ENCODE results near the gene GSX2.

DNA sequence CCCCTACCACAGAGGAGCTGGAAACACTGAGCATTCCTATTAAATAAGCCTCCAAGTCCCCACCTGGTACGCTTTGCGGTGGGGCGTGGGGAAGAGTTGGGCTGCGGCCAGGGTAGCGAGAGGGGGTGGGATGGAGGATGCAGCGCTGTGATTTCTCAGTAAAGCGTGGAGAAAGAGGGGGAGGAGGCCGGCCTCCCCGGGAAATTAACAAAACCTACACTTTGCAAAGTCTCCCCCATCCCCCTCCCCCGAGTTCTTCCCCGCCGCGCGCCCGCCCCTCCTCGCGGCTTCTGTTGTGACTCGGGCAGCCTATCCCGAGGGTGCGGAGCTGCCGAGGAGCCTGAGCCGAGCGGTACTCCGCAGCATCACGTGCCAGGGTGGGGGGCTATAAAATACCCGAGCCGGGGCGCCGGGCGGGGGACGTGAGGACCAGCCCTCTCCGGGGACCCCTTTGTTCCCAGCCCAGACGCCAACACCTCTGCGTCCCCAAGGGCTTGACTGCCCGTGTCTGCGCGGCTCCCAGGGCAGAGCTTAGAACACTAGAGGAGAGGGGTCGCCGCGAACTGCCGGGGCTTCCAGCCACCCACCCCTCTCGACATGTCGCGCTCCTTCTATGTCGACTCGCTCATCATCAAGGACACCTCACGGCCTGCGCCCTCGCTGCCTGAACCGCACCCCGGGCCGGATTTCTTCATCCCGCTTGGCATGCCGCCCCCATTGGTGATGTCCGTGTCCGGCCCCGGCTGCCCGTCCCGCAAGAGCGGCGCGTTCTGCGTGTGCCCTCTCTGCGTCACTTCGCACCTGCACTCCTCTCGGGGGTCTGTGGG, at the start of gene GSX2:
- TF ChIP-seq CHD1 (IDR thresholded peaks at IDR 0.05; ENCODE audit: low read depth, low read length): no peak
- TF ChIP-seq, protein P1, sequence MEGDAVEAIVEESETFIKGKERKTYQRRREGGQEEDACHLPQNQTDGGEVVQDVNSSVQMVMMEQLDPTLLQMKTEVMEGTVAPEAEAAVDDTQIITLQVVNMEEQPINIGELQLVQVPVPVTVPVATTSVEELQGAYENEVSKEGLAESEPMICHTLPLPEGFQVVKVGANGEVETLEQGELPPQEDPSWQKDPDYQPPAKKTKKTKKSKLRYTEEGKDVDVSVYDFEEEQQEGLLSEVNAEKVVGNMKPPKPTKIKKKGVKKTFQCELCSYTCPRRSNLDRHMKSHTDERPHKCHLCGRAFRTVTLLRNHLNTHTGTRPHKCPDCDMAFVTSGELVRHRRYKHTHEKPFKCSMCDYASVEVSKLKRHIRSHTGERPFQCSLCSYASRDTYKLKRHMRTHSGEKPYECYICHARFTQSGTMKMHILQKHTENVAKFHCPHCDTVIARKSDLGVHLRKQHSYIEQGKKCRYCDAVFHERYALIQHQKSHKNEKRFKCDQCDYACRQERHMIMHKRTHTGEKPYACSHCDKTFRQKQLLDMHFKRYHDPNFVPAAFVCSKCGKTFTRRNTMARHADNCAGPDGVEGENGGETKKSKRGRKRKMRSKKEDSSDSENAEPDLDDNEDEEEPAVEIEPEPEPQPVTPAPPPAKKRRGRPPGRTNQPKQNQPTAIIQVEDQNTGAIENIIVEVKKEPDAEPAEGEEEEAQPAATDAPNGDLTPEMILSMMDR (conservative IDR thresholded peaks at IDR 0.05; ENCODE audit: low read depth, low read length): no peak
- TF ChIP-seq BHLHE40 (IDR thresholded peaks at IDR 0.05; ENCODE audit: low read depth, low read length): no peak
- no peak for TF ChIP-seq POLR2A (IDR thresholded peaks at IDR 0.05; ENCODE audit: low read depth, low read length)
- TF ChIP-seq RFX5 (IDR thresholded peaks at IDR 0.05; ENCODE audit: low read depth, low read length): no peak
- TF ChIP-seq NFE2L2 (IDR thresholded peaks at IDR 0.05; ENCODE audit: low read depth, low read length): no peak
- TF ChIP-seq RCOR1 (IDR thresholded peaks at IDR 0.05; ENCODE audit: insufficient replicate concordance, low read length): no peak
- TF ChIP-seq SMC3 (IDR thresholded peaks at IDR 0.05; ENCODE audit: low read depth, low read length): no peak
- TF ChIP-seq MXI1 (IDR thresholded peaks at IDR 0.05; ENCODE audit: borderline replicate concordance, low read depth, low read length): no peak
- no peak for TF ChIP-seq RAD21 (IDR thresholded peaks at IDR 0.05; ENCODE audit: low read length)
- TF ChIP-seq, protein P2, sequence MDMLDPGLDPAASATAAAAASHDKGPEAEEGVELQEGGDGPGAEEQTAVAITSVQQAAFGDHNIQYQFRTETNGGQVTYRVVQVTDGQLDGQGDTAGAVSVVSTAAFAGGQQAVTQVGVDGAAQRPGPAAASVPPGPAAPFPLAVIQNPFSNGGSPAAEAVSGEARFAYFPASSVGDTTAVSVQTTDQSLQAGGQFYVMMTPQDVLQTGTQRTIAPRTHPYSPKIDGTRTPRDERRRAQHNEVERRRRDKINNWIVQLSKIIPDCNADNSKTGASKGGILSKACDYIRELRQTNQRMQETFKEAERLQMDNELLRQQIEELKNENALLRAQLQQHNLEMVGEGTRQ (IDR thresholded peaks at IDR 0.05; ENCODE audit: low read depth, low read length): 0 out of 2 replicates have a peak, but pooled peaks have one; percentile 10
- no peak for TF ChIP-seq MAZ (IDR thresholded peaks at IDR 0.05; ENCODE audit: borderline replicate concordance, low read depth, low read length)
- TF ChIP-seq, protein P3, sequence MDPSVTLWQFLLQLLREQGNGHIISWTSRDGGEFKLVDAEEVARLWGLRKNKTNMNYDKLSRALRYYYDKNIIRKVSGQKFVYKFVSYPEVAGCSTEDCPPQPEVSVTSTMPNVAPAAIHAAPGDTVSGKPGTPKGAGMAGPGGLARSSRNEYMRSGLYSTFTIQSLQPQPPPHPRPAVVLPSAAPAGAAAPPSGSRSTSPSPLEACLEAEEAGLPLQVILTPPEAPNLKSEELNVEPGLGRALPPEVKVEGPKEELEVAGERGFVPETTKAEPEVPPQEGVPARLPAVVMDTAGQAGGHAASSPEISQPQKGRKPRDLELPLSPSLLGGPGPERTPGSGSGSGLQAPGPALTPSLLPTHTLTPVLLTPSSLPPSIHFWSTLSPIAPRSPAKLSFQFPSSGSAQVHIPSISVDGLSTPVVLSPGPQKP (IDR thresholded peaks at IDR 0.05; ENCODE audit: borderline replicate concordance, low read depth, low read length): no peak
- no peak for TF ChIP-seq FOS (IDR thresholded peaks at IDR 0.05; ENCODE audit: low read depth, low read length)

Measured in IMR-90 (cell line).